ACHN (cell line): ENCODE data around the gene RGS3.
"Not testable (repeated sequence)": the region's sequence is repeated elsewhere in the genome, so short reads cannot be mapped to it uniquely, and the experiment has no call there.

Source experiments
- DNase-seq: peaks from one replicate; pipeline ENCODE4 v3.0.0-alpha.2; 2015
- in situ Hi-C: cut with HindIII; loops from 2 replicates; pipeline ENCODE4 v1.10.0; 2017; ENCODE audit warnings: low sequenced_read_pairs, low pct_ligation_motif_present, low pct_unique_long_range_greater_than_20kb

Gene RGS3

DNA sequence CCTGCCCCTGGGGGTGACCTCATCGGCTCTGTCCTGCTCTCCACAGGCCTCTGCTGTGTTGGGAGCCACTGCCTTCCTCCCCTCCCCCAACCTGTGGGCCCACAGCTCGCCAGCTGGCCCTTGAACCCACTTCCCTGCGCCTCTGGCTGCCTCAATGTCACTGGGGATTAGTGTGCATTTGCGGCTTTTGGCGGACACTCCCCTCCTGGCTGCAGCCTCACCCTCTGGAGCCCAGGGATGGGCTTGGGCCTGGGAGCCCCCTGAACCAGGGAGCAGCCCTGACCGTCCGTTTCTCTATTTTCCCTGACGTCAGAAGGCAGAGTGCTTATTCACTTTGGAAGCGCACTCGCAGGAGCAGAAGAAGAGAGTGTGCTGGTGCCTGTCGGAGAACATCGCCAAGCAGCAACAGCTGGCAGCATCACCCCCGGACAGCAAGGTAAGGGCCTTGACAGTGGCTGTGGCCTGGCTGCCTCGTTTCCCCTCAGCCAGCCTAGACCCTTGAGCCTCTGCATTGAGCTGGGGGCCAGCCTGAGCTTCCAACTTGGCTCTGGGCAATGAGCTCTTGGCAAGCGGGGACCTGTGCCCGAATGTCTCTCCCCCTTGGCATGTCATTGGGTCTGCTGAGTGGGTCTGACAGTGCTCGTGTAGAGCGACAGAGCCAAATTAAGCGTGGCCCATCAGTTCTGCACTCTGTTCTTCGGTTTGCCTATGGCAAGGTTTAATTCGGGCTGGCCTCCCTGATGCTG lies 73.1 kb downstream of the RGS3 start:
- DNase-seq, result no peak
- in situ Hi-C loops, result no loop called here

DNA sequence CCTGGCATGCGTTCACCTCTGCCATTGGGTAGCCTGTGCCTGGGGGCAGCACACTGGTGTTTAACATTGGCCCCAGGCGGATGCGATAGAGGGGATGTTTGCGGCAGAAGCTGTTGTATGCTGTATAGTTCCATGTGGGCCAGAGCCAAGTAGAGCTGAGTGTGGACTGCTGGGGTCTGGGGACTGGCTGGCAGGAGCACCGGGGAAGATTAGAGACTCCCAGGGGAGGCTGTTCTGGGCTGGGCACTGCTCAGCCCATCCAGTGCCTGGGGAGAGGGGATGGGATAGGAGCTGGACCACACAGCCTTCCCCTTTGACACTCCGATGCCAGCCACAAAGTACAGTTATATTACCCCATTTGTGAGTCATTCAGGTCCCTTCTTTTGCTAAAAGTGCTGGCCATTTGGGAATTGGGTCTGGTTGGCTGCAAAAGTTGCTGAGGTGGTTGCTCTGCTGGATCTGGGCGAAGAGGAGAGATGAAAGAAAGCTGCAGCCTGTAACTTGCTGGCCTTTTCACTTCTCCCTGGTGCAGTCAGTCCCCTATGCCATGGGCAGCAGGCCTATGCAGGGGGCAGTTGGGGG lies 73.8 kb downstream of the RGS3 start:
- in situ Hi-C loops, result no loop called here
- DNase-seq, result no peak

GRCh38 chr9:113538131-113538530 lies 74.6 kb downstream of the RGS3 start:
- in situ Hi-C loops, result no loop called here
- DNase-seq, result no peak

- no peak for DNase-seq
- in situ Hi-C loops, result no loop called here
These were observed 75.3 kb downstream of the RGS3 start for GRCh38 chr9:113538701-113539430.

- no peak for DNase-seq
- in situ Hi-C loops, result no loop called here
These were observed 76.9 kb downstream of the RGS3 start for GRCh38 chr9:113540466-113540865.

- in situ Hi-C loops, result no loop called here
- peak; percentile 42 for DNase-seq
These were observed 77.7 kb downstream of the RGS3 start for GRCh38 chr9:113541019-113541900.

GRCh38 chr9:113542006-113542405 lies 78.5 kb downstream of the RGS3 start:
- in situ Hi-C loops, result no loop called here

GRCh38 chr9:113542741-113543140 lies 79.2 kb downstream of the RGS3 start:
- in situ Hi-C loops, result no loop called here
- DNase-seq, result no peak

More at GRCh38 chr9:113542006-113542405, 78.5 kb downstream of the RGS3 start:
- no peak for DNase-seq

- no peak for DNase-seq
- in situ Hi-C loops, result no loop called here
These were observed 79.9 kb downstream of the RGS3 start for GRCh38 chr9:113543296-113543981.

DNA sequence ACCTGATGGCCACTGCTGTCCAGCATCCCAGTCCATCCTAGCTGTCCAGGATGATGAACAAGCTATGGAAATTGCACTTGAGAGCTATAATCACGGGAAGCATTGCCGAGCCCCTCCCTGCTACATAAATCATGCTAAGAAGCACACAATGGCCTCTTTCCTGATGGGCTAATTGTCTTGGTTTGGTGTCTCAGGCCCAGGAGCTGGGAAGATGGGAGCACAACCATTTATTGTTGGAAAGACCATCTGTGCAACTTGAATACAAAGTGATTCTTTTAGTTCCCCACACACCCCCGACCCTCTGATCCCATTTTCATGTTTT lies 80.4 kb downstream of the RGS3 start:
- in situ Hi-C loops, result no loop called here
- DNase-seq, result no peak

- no peak for DNase-seq
- in situ Hi-C loops, result no loop called here
These were observed 81.5 kb downstream of the RGS3 start for GRCh38 chr9:113545068-113545467.

DNA sequence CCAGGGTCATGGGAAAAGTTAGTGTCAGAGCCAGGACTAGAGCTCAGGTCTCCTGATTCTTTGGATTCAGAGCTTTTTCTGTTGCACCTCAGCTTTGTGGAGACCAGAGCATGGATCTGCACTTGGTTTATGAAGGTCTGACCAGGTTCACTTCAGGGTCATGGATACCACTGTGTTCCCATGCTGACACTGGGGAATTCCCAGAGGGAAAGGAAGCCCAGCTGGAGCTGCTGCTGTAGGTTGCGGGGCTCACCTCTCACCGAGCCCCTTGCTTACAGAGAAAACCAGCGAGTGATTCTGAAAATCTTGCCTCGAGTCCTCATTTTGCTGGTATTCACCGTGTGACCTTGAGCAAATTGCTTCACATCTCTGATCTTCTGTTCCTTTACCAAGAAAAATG lies 83.0 kb downstream of the RGS3 start:
- in situ Hi-C loops, result no loop called here
- DNase-seq, result no peak

DNA sequence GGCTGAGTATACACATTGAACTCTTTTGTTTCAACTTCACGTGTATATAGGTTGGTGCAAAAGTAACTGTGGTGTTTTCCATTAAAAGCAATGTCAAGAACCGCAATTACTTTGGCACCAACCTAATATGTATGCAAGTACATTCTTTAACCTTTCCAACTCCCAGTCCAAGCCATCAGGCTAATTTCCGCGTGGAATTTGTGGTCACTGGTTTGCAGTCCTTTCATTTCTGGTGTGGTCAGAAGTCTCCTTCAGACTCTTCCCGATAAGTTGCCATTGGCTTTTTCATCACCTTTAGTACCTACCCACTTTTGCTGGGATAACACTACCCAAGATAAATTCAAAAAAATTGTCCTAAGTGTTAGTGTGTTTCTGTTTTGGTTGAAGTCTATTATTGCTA lies 84.0 kb downstream of the RGS3 start:
- in situ Hi-C loops, result no loop called here
- no peak for DNase-seq

DNA sequence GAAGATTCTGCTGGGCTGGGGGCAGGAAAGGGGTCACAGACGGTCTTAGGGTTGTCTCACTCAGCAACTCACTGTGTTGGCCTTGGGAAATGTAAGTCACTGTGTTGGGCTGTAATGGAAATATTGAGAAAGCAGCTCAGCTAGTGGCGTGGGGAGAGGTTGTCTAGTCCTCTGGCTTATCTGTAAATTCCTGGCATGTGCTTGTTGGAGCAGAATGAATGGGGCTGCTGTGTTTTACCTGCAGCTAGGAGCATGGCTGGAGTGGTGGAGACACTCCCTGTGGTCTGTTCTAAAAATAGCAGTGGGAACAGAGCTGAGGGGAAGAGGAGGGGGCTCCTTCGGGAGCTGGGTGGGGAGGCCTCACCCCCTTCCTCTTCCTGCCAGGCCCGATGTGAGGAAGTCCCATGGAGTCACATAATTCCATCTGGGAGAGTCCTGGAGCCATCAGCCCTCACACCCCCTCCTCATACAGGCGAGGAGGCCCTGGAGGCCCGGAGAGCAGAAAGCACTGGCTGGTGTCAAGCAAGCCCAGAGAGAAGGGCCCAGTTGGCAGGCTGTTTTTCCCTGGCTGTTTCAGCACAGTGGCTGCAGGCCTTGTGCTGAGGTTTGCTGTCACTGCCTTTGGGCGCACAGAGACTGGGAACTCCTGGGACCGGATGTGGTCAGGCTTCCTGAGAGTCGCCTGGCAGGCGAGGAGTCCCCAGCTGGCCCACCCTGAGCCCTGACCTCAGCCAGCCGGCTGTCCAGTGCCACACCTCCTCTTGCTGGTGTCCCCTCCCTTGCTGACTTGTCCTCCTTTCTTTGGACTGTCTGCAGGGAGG lies 84.9 kb downstream of the RGS3 start:
- in situ Hi-C loops, result no loop called here
- DNase-seq, result no peak

- in situ Hi-C loops, result not testable (repeated sequence)
These were observed 86.4 kb downstream of the RGS3 start for GRCh38 chr9:113549892-113550291.

DNA sequence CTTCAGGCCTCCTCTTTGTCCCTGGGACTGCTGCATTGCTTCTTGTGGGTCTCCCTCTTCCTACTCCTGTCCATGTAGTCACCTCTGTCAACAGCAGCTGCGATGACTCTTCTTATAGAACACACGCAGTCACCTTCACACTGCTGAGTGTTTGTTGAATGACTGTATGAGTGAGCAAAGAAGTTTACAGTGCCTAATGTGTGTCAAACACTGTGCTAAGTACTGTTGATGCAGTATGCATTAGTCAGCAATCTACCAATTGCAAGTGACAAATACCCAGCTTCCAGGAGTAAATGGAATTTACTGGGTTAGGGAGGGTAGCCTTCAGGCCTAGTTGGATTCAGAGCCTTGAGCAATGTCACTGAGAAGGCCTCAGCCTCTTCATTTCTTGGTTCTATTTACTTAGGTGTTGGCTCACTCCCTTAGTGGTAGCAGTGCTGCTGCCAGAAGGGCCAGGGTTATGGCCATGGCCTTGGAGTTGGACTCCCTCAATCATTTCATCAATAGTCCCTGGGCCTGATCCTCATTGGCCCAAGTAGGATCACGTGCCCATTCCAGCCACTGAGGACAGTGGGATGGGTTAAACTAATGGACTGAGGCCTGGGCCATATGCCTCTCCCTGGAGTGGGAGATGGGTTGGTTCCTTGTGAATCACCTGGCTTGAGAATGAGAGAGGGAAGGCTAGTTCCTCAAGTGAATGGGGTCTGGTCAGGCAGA lies 93.5 kb downstream of the RGS3 start:
- no peak for DNase-seq
- in situ Hi-C loops, result no loop called here

More at GRCh38 chr9:113549892-113550291, 86.4 kb downstream of the RGS3 start:
- DNase-seq, result not testable (repeated sequence)
